SU-DHL-6 (cell line): Measurements from ENCODE around the gene ARHGAP26.

ENCODE experiments used
- CTCF ChIP-seq: fragments of 200-600 bp; sonication (generic); IDR thresholded peaks from one replicate; pipeline ENCODE4 v1.5.1; 2017; ENCODE audit warnings: antibody characterized with exemption, mild to moderate bottlenecking, low read length, moderate library complexity; ENCODE audit not compliant: insufficient read depth, poor library complexity, severe bottlenecking
- EZH2phosphoT487 ChIP-seq: fragments of 200-600 bp; sonication (generic), shearing (Covaris generic); conservative IDR thresholded peaks from 2 replicates; pipeline ENCODE4 v1.6.1; 2018; ENCODE audit warnings: mild to moderate bottlenecking, antibody characterized with exemption, low read length, moderate library complexity, mixed read lengths

DNA sequence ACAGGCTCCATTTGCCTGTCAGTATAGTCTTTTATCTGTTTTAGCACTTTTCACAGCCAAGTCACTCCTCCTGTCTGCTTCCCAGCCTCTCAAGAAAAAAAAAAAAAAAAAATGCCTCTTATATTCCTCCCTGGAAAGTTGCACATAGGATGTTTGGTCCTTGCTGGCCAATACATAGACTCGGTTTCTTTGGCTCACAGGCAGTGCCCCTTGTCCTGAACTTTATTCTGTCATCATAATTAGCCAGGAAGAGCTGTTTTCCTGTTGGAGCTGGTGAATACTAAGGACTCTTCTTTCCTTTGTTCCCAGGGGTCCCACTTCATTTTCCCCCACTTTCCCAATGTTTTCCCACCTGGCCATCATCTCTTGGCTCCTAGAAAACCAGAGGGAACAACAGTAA is 442.1 kb downstream of the ARHGAP26 start:
- TF ChIP-seq CTCF, result no peak
- no peak for TF ChIP-seq EZH2phosphoT487
